ENCODE data around the gene PPP4R3A.

DNA sequence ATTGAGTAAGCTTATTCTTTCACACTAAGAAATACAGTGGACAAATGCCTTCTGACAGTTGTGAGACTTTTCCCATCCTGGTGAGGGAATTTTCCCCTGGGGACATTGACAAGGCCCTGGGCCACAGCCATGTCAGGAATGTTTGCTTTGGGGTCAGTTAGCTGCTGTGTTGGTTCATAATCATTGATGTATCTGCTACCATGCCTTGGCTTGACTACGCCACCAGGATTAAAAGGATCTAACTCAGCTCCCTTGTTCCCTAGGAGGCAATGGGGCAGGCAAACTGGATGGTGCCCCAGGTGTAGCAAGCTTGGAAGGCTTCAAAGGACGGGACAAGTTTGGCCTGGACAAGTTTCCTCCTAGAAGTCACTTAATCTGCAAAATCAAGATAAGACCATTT is 89.4 kb downstream of the PPP4R3A start:
- TF ChIP-seq, protein P1, sequence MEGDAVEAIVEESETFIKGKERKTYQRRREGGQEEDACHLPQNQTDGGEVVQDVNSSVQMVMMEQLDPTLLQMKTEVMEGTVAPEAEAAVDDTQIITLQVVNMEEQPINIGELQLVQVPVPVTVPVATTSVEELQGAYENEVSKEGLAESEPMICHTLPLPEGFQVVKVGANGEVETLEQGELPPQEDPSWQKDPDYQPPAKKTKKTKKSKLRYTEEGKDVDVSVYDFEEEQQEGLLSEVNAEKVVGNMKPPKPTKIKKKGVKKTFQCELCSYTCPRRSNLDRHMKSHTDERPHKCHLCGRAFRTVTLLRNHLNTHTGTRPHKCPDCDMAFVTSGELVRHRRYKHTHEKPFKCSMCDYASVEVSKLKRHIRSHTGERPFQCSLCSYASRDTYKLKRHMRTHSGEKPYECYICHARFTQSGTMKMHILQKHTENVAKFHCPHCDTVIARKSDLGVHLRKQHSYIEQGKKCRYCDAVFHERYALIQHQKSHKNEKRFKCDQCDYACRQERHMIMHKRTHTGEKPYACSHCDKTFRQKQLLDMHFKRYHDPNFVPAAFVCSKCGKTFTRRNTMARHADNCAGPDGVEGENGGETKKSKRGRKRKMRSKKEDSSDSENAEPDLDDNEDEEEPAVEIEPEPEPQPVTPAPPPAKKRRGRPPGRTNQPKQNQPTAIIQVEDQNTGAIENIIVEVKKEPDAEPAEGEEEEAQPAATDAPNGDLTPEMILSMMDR (IDR thresholded peaks at IDR 0.05), result no peak
- no peak for TF ChIP-seq EZH2phosphoT487 (IDR thresholded peaks at IDR 0.05)
- no peak for TF ChIP-seq EZH2 (IDR thresholded peaks at IDR 0.05)

All from neural progenitor cell (in vitro differentiated cells).